Thymus (tissue), 11 donors: ENCODE data around the gene ADAMTS9. TPM values are rescaled to one million over a fixed set of nuclear protein-coding genes. Genes with fewer than 3 reads are reported as not detected.

Experiments
- DNase-seq, 9 donors: peaks; one replicate each; pipeline ENCODE4 v3.0.0-alpha.2; 2013; ENCODE audit warnings: low spot score in 9 of 9, low read depth in 6 of 9, missing footprints in 1 of 9
- H3K27ac ChIP-seq, 2 donors: one replicate each; pipeline ENCODE4 v1.5.1; 2013; ENCODE audit warnings: control low read depth in 1 of 2, low read depth in 1 of 2, low read length in 1 of 2, mild to moderate bottlenecking in 1 of 2, moderate library complexity in 1 of 2
- H3K27me3 ChIP-seq, 2 donors: one replicate each; pipeline ENCODE4 v1.5.1; 2013; ENCODE audit warnings: low read length in 1 of 2; ENCODE audit not compliant: control insufficient read depth in 2 of 2, insufficient read depth in 1 of 2
- H3K36me3 ChIP-seq, 2 donors: one replicate each; pipeline ENCODE4 v1.5.1; 2013; ENCODE audit warnings: low read length in 1 of 2, mild to moderate bottlenecking in 1 of 2, moderate library complexity in 1 of 2; ENCODE audit not compliant: control insufficient read depth in 2 of 2, insufficient read depth in 2 of 2
- H3K4me1 ChIP-seq, 2 donors: one replicate each; pipeline ENCODE4 v1.5.1; 2013; ENCODE audit warnings: low read length in 2 of 2; ENCODE audit not compliant: control insufficient read depth in 2 of 2, insufficient read depth in 2 of 2
- H3K4me3 ChIP-seq, 2 donors: one replicate each; pipeline ENCODE4 v1.5.1; 2013; ENCODE audit warnings: low read length in 2 of 2, control low read depth in 1 of 2, mild to moderate bottlenecking in 1 of 2
- H3K9me3 ChIP-seq, 2 donors: one replicate each; pipeline ENCODE4 v1.5.1; 2013; ENCODE audit warnings: low read length in 1 of 2, mild to moderate bottlenecking in 1 of 2; ENCODE audit not compliant: control insufficient read depth in 2 of 2, insufficient read depth in 1 of 2
- WGBS: extraction: QIAGEN DNeasy Blood & Tissue Kit; methylation state at CpG from one replicate; pipeline ENCODE4 v1.1.7; 2013; 5-methylcytosine and 5-hydroxymethylcytosine counted together
- polyA plus RNA-seq: library from polyadenylated mRNA; stranded (reverse); fragments of 200-250 nt; gene quantifications from one replicate; pipeline ENCODE4 v1.2.3, GENCODE V29; 2013
- total RNA-seq: library from RNA; stranded (reverse); fragments of 120-200 nt; gene quantifications from one replicate; pipeline ENCODE4 v1.2.4, GENCODE V29; 2013
- donor health status: healthy.

Gene ADAMTS9
- total and polyA plus RNA-seq, 2 donors, result 3.7 to 8.0 TPM

DNA sequence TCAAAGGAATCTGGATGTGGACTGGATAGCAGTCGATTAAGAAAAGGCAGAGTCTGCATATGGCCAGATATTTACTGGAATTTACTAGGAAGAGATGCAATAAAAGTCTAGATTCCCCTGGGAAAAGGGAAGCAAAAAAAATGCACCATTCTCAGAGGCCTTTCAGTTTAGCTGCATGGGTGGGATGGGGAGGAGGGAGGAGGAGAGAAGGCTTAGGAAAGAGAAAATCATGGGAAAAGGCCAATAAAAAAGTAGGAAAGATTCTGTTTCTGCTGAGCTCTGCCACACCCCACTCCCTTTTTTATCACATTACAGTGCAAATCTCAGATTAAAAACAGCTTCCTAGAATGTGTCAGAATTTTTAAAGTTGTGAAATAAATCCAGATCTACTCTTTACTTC, 103.6 kb downstream of the ADAMTS9 start:
- Histone ChIP-seq H3K9me3 (no peaks in the 10 kb centered on the region), H3K27me3 (no peaks in the 10 kb centered on the region), H3K36me3 (no peaks in the 10 kb centered on the region), H3K4me3 (no peak overlapping the region), H3K4me1 (no peaks in the 10 kb centered on the region), H3K27ac (no peak overlapping the region)
- WGBS, result 79% methylated on average over 1 of the region's 1 CpG
- no peak for DNase-seq

DNA sequence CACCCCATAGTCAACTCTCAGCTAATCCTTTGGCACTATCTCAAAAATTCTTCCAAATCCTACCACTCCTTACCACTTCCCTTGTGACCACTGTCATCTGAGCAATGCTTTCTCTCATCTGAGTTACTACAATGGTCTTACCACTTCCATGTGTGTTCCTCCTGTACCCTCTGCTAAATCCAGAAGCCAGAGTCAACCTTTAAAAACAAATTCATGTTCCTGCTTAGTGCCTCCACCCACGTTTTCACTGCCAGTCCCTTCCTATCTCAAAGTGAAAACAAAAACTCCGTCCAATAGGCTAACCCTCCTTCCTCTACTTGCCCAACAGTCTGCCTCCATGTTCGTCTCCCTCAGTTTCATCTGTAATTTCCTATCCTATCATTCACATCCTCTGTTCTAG, 109.0 kb downstream of the ADAMTS9 start:
- 84% methylated on average over 3 of the region's 3 CpGs for WGBS
- H3K4me3 ChIP-seq, result no peak overlapping the region
- no peaks in the 10 kb centered on the region for H3K4me1 ChIP-seq
- DNase-seq, result no peak
- no peaks in the 10 kb centered on the region for H3K9me3 ChIP-seq
- no peaks in the 10 kb centered on the region for H3K27me3 ChIP-seq
- no peak overlapping the region for H3K27ac ChIP-seq
- no peaks in the 10 kb centered on the region for H3K36me3 ChIP-seq

DNA sequence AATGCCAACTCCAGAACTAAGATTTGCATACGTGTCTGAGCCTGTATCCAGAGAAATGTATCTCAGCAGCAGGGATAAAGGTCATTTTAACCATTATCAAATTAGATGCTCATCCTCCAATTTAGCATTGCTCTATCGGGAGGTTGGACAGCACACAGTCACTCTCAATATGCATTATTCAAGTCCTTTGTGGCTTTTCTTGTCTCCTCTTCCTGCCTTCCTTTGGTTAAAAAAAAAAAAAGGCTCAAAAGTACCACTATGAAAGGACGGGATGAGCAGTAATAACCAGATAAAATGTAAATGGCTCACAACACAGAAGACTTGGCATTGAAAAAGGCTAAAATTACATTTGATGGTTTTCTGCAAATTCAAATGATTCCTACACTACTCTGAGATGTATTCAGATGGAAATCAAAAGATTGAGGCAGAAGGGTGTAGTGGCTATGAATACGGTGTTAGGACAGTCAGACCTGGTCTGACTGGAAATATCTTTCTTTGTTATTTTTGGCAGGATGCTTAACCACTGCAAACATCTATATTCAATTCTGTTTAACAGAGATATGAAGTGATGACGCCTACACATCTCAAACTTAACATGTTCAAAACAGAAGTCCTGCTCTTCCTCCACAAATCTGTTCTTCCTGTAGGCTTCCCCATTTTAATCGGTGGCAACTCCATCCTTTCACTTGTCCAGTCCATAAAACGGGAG, 109.6 kb downstream of the ADAMTS9 start:
- Histone ChIP-seq H3K4me1 (no peaks in the 10 kb centered on the region), H3K4me3 (no peak overlapping the region), H3K36me3 (no peaks in the 10 kb centered on the region), H3K27ac (no peak overlapping the region), H3K27me3 (no peaks in the 10 kb centered on the region), H3K9me3 (no peaks in the 10 kb centered on the region)
- no peak for DNase-seq
- 88% methylated on average over 7 of the region's 7 CpGs for WGBS

DNA sequence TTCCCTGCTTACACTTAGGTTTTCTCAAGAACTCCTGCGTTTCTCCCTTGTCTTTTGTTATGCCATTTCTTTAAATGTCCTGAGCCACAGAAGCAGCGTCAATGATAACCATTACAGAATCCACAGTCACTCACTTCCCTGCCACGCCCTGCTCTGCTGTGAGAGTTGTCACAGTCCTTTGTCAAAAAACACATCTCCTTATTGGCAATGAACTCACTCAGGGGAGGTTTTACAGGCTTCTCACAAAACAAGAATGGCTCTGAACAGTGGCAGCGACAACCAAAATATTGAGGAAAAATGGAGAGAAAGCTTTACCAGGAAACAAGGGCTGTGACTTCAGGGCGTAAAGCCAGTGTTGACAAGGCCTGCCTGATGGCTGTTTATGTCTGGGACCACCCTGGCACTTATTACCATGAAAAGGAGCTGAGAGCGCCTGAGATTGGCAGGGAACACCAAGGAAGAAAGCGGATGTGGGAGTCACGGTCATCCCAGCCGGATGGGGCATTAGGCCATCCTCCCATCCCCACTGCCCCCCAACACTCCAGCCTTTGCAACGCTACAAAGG, 111.5 kb downstream of the ADAMTS9 start:
- H3K9me3 ChIP-seq, result no peaks in the 10 kb centered on the region
- H3K36me3 ChIP-seq, result no peaks in the 10 kb centered on the region
- no peak overlapping the region for H3K4me3 ChIP-seq
- WGBS, result 91% methylated on average over 10 of the region's 10 CpGs
- no peaks in the 10 kb centered on the region for H3K4me1 ChIP-seq
- DNase-seq, result no peak
- H3K27me3 ChIP-seq, result no peaks in the 10 kb centered on the region
- no peak overlapping the region for H3K27ac ChIP-seq

DNA sequence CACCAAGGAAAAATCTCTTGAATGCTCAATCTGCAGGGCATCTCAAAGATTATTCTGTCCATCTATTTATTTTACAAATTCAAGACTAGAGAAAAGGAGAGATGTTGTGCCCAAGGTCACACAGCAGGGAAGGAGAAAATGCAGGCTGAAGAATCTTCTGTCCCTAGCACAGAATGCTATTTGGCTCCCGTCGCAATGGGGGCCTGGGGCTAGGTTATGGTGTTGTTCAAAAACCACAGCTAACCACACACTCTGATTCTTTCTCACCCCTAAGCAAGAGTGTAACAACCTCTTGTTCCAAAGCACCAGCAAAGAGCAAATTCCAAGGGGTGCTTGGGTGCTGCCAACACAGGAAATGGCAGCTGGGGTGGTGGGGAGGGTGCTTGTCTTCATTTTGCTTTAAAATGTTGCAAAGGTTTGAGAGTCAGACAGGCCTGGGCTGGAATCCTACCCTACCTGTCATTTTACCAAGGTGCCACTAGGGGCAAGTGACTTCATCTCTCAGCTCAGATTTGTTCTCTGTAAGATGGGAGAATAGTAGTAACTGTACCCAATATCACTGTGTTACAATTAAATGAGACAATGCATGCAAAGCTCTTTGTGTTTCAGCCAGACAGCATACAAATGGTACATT, 112.5 kb downstream of the ADAMTS9 start:
- Histone ChIP-seq H3K4me3 (no peak overlapping the region), H3K27ac (no peak overlapping the region), H3K4me1 (no peaks in the 10 kb centered on the region), H3K36me3 (no peaks in the 10 kb centered on the region), H3K9me3 (no peaks in the 10 kb centered on the region), H3K27me3 (no peaks in the 10 kb centered on the region)
- over 99% methylated on average over 2 of the region's 2 CpGs for WGBS
- no peak for DNase-seq

DNA sequence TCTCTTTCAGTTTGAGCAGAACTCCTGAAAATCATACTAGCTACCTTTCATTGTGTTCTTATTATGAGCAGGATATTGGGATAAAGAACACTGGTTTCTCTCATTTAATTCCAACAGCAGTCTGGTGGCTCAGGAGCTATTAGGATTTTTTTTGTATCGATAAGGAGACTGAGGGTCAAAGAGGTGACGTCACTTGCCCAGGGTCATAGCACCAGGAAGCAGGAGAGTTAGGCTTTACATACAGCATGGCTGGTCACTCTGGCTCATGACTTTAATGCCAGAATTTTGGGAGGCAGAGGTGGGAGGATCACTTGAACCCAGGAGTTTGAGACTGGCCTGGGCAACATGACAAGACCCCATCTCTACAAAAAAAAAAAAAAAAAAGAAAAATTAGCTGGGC, 113.6 kb downstream of the ADAMTS9 start:
- Histone ChIP-seq H3K4me3 (no peak overlapping the region), H3K36me3 (no peaks in the 10 kb centered on the region), H3K27ac (no peak overlapping the region), H3K27me3 (no peaks in the 10 kb centered on the region), H3K4me1 (no peaks in the 10 kb centered on the region), H3K9me3 (no peaks in the 10 kb centered on the region)
- no peak for DNase-seq
- WGBS, result 96% methylated on average over 2 of the region's 2 CpGs

DNA sequence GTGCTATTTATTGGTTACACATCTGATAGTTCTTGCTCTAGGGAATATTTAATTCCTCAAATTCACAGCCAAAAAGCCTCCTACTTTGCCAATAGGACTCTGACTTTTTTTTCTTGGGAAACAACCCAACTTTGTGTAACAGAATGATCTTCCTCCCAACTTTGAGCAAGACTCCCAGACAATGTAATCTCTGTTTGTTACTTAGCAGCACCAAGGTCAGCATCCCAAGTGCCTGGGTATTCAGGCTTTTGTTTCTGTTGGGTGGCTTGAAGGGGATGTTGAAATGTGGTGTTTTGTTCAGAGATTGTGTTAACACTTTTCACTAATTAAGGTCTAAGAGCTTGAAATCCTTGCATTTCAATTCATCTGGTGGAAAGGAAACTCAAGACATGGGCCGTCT, 115.8 kb downstream of the ADAMTS9 start:
- H3K4me1 ChIP-seq, result no peaks in the 10 kb centered on the region
- no peak overlapping the region for H3K27ac ChIP-seq
- DNase-seq, result no peak
- no peaks in the 10 kb centered on the region for H3K36me3 ChIP-seq
- no peaks in the 10 kb centered on the region for H3K9me3 ChIP-seq
- H3K27me3 ChIP-seq, result no peaks in the 10 kb centered on the region
- 93% methylated on average over 1 of the region's 1 CpG for WGBS
- H3K4me3 ChIP-seq, result no peak overlapping the region

DNA sequence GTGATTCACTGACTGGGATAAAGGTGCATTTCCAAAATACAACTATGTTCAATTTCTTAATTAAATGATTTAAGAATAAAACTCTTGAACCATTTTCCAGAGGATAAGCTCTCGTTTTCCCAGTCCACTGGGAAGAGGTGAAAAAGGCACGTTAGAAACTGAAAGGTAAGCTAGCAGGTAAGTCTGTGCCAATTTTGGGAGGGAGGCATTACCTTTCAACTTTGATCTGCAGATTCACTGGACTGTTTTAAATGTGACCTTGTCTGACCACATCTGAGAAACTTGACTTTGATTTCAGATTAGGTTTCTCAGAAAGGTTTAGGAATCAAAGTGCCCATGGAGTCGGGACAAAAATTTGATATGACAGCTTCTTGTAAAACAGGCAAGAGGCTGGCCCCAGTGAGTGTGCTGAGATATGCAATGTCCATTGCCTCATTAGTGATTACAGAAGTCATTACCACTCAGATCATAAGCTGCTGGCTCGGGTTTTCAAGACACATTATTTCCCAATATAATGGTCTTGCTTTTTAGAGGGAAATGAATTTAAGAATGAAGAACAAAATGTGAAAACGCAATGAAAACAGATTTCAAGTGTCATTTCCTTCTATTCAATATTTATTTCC, 118.8 kb downstream of the ADAMTS9 start:
- no peak overlapping the region for H3K4me3 ChIP-seq
- DNase-seq, result no peak
- no peak overlapping the region for H3K27ac ChIP-seq
- no peaks in the 10 kb centered on the region for H3K27me3 ChIP-seq
- 84% methylated on average over 5 of the region's 5 CpGs for WGBS
- H3K9me3 ChIP-seq, result no peaks in the 10 kb centered on the region
- H3K36me3 ChIP-seq, result no peaks in the 10 kb centered on the region
- H3K4me1 ChIP-seq, result no peaks in the 10 kb centered on the region

DNA sequence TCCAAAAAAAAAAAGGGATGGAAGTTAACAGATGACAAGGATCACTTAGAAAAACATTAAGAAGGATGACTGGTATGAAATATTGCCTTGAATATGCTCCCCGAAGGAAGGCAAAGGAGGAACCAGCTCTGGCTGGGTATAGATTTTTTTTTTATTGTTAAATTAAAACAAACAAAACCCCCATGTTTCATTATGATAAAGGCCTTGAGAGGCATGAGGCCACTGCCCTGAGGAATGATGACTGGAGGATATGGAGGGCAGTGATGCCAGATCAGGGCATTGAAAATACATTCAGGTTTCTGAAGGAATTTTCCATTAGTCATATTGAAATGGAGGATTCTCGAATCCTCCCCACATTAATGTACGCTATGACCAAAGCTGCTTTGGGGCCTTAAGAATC, 120.9 kb downstream of the ADAMTS9 start:
- H3K27me3 ChIP-seq, result no peaks in the 10 kb centered on the region
- DNase-seq, result no peak
- H3K27ac ChIP-seq, result no peak overlapping the region
- no peak overlapping the region for H3K4me3 ChIP-seq
- WGBS, result 77% methylated on average over 3 of the region's 3 CpGs
- H3K36me3 ChIP-seq, result no peaks in the 10 kb centered on the region
- no peaks in the 10 kb centered on the region for H3K4me1 ChIP-seq
- no peaks in the 10 kb centered on the region for H3K9me3 ChIP-seq
